Common myeloid progenitor, CD34-positive (primary cell): ENCODE results near the gene NKD2.

Source experiments
- CTCF ChIA-PET: fragments of 350-600 bp; sonication (Branson Sonifier 250); formaldehyde crosslinking; loops from one replicate; lab custom pipeline; 2021; ENCODE audit warnings: antibody characterized with exemption; lab: Charles Lee
- POLR2A ChIA-PET: fragments of 350-600 bp; sonication (Branson Sonifier 250); formaldehyde crosslinking; loops from one replicate; lab custom pipeline; 2021; ENCODE audit warnings: antibody characterized with exemption; lab: Charles Lee
- DNase-seq, 3 donors: peaks; one replicate each; pipeline versions ENCODE4 v3.0.0 to v3.0.0-alpha.2; 2013
- H3K27ac ChIP-seq, 2 experiments: 1 replicate in 1 of 2; 2 replicates in 1 of 2; pipeline ENCODE4 v1.7.0; 2013; ENCODE audit warnings: inconsistent platforms in 2 of 2, low read length in 2 of 2, mild to moderate bottlenecking in 2 of 2, low read depth in 1 of 2, moderate library complexity in 1 of 2; ENCODE audit not compliant: severe bottlenecking in 2 of 2, insufficient read depth in 1 of 2, poor library complexity in 1 of 2
- H3K27me3 ChIP-seq, 5 experiments: replicated peaks in 2 of 5; 1 replicate in 3 of 5; 2 replicates in 2 of 5; pipeline versions ENCODE4 v1.6.1 to v1.7.0; 2013; ENCODE audit warnings: low read length in 4 of 5, mild to moderate bottlenecking in 2 of 5, moderate library complexity in 2 of 5, inconsistent platforms in 1 of 5; ENCODE audit not compliant: insufficient read depth in 5 of 5, control insufficient read depth in 4 of 5
- H3K36me3 ChIP-seq, 4 experiments: 1 replicate in 2 of 4; 2 replicates in 2 of 4; pipeline versions ENCODE4 v1.6.1 to v1.7.0; 2013; ENCODE audit warnings: low read length in 3 of 4, control low read depth in 1 of 4, mild to moderate bottlenecking in 1 of 4; ENCODE audit not compliant: control insufficient read depth in 4 of 4, insufficient read depth in 4 of 4
- H3K4me1 ChIP-seq, 4 experiments: 1 replicate in 3 of 4; 2 replicates in 1 of 4; pipeline versions ENCODE4 v1.6.1 to v1.7.1; 2013; ENCODE audit warnings: low read length in 3 of 4, mild to moderate bottlenecking in 3 of 4, control low read depth in 1 of 4, inconsistent platforms in 1 of 4, moderate library complexity in 1 of 4; ENCODE audit not compliant: control insufficient read depth in 4 of 4, insufficient read depth in 4 of 4; ENCODE audit errors: control extremely low read depth in 1 of 4
- H3K4me3 ChIP-seq, 7 experiments: 1 replicate in 4 of 7; 2 replicates in 3 of 7; pipeline versions ENCODE4 v1.5.1 to v1.7.0; 2013; ENCODE audit warnings: mild to moderate bottlenecking in 7 of 7, low read length in 6 of 7, moderate library complexity in 6 of 7, inconsistent platforms in 2 of 7, low read depth in 2 of 7, control low read depth in 1 of 7; ENCODE audit not compliant: insufficient read depth in 4 of 7, control insufficient read depth in 1 of 7; ENCODE audit errors: extremely low read depth in 1 of 7
- H3K9me3 ChIP-seq, 5 experiments: 1 replicate in 4 of 5; 2 replicates in 1 of 5; pipeline versions ENCODE4 v1.6.1 to v1.7.1; 2013; ENCODE audit warnings: low read length in 4 of 5, mild to moderate bottlenecking in 2 of 5, inconsistent platforms in 1 of 5, low read depth in 1 of 5, moderate library complexity in 1 of 5; ENCODE audit not compliant: control insufficient read depth in 4 of 5, insufficient read depth in 2 of 5; ENCODE audit errors: control extremely low read depth in 1 of 5
- WGBS: methylation state at CpG from one replicate; pipeline ENCODE4 v1.1.5; 2013; ENCODE audit not compliant: insufficient coverage; 5-methylcytosine and 5-hydroxymethylcytosine counted together

Gene NKD2

GRCh38 chr5:1083823-1084605 lies 75.4 kb downstream of the NKD2 start:
- H3K9me3 ChIP-seq: no peaks in the 10 kb centered on the region
- H3K27ac ChIP-seq: no peak overlapping the region
- H3K4me1 ChIP-seq: no peaks in the 10 kb centered on the region
- ChIA-PET CTCF (interaction anchor here (0.9 to 1.2 kb wide), 2 partner anchors 16 to 57 kb away, joined by 3 to 4 read pairs; no protein-coding TSS in a partner anchor), POLR2A (interaction anchor here (0.8 kb wide), 1 partner anchor 153 kb away, joined by 3 read pairs; no protein-coding TSS in a partner anchor)
- no peaks in the 10 kb centered on the region for H3K27me3 ChIP-seq
- peaks cover 0 to 84% (median 56%) of the 10 kb centered on the region in 4 experiments for H3K36me3 ChIP-seq
- no peak for DNase-seq
- WGBS: 96% methylated on average over 57 of the region's 57 CpGs
- no peak overlapping the region for H3K4me3 ChIP-seq

DNA sequence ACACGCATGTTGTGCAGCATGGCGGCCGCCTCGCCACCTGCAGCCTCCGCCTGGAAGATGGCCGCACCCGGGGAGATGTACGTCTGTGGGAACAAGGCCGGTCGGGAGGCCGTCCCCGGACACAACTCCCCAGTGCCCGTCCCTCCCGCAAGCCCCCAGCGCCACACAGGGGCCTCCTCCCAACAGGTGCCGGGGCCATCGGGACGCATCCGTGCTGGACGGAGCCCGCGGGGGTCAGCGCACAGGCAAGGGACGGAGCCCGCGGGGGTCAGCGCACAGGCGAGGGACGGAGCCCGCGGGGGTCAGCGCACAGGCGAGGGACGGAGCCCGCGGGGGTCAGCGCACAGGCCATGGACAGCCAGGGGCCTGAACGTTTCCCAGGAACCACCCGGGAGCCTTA lies 76.8 kb downstream of the NKD2 start:
- DNase-seq: no peak
- Histone ChIP-seq H3K27me3 (no peaks in the 10 kb centered on the region), H3K4me3 (no peak overlapping the region), H3K27ac (no peak overlapping the region), H3K4me1 (no peaks in the 10 kb centered on the region), H3K36me3 (peaks cover 0 to 87% (median 56%) of the 10 kb centered on the region in 4 experiments), H3K9me3 (no peaks in the 10 kb centered on the region)
- POLR2A ChIA-PET: no interaction called here
- CTCF ChIA-PET: no interaction called here
- 97% methylated on average over 33 of the region's 39 CpGs for WGBS

DNA sequence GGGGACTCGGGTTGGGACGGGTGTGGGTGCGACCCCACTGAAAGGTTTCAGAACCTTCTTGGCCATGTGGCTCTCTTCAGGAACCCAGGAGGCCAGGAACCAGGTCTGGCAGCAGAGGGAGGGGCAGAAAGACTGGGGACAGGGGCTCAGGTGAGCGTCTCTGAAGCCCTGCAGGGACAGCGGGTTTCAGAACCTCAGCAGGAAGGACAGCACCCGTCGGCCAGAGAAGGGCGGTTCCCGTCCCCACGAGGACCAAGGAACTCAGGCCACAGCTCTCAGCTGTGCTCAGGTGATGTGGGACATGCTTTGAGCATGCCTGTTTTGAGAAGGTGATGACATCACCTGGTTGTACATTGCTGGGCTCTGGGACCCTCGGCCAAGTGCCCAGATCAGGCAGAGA lies 77.5 kb downstream of the NKD2 start:
- ChIA-PET POLR2A (no interaction called here), CTCF (no interaction called here)
- H3K36me3 ChIP-seq: peaks cover 0 to 87% (median 58%) of the 10 kb centered on the region in 4 experiments
- no peak overlapping the region for H3K27ac ChIP-seq
- H3K4me3 ChIP-seq: no peak overlapping the region
- WGBS: 95% methylated on average over 11 of the region's 11 CpGs
- no peak for DNase-seq
- no peaks in the 10 kb centered on the region for H3K27me3 ChIP-seq
- H3K9me3 ChIP-seq: no peaks in the 10 kb centered on the region
- no peaks in the 10 kb centered on the region for H3K4me1 ChIP-seq

DNA sequence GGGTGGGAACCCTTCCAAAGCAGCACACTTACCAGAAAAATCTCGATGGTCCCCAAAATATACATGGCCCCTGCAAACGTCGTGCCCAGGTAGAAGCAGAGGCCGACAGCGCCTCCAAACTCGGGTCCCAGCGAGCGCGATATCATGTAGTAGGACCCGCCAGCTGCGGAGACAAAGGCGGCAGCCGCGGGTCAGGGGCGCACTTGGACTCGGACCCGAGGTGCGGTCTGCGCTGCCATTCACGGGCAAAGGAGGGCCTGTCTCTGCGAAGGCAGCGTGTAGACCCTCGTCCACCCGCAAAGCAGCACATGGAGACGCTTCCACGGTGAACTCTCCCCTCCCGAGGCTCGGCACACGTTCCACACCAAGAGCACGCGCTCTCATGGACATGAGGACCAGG lies 78.3 kb downstream of the NKD2 start:
- no peak overlapping the region for H3K27ac ChIP-seq
- H3K4me3 ChIP-seq: no peak overlapping the region
- no peaks in the 10 kb centered on the region for H3K27me3 ChIP-seq
- no peaks in the 10 kb centered on the region for H3K9me3 ChIP-seq
- peaks cover 3 to 87% (median 58%) of the 10 kb centered on the region in 4 experiments for H3K36me3 ChIP-seq
- no peaks in the 10 kb centered on the region for H3K4me1 ChIP-seq
- ChIA-PET POLR2A (no interaction called here), CTCF (no interaction called here)
- 96% methylated on average over 30 of the region's 31 CpGs for WGBS
- no peak for DNase-seq

GRCh38 chr5:1087428-1087827 lies 78.8 kb downstream of the NKD2 start:
- WGBS: over 99% methylated on average over 17 of the region's 25 CpGs
- Histone ChIP-seq H3K9me3 (no peaks in the 10 kb centered on the region), H3K4me3 (no peak overlapping the region), H3K36me3 (peaks cover 3 to 92% (median 62%) of the 10 kb centered on the region in 4 experiments), H3K27me3 (no peaks in the 10 kb centered on the region), H3K4me1 (no peaks in the 10 kb centered on the region), H3K27ac (no peak overlapping the region)
- DNase-seq: no peak
- ChIA-PET POLR2A (no interaction called here), CTCF (no interaction called here)

DNA sequence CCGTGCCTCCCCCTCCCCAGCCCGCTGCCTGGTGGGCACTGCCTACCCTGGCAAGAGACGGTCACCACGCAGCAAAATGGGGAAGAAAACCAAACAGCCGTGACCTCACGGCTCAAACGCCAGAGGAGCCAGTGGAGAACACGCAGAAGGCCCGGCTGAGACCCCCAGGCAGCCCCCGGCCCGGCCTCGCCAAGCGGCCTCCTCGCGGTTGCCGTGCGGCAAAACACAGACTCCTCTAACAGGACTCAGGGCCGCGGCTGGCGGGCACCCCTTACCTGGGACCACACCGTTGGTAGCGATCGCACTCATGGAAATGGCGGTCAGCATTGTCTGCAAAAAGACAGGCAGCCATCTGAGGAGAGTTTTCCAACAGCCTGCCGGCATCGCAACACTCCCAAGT lies 79.4 kb downstream of the NKD2 start:
- DNase-seq: no peak
- WGBS: 97% methylated on average over 25 of the region's 26 CpGs
- peaks cover 3 to 98% (median 65%) of the 10 kb centered on the region in 4 experiments for H3K36me3 ChIP-seq

More for the DNA sequence above, 79.4 kb downstream of the NKD2 start:
- CTCF ChIA-PET: no interaction called here
- POLR2A ChIA-PET: no interaction called here
- Histone ChIP-seq H3K27ac (no peak overlapping the region), H3K9me3 (no peaks in the 10 kb centered on the region), H3K4me1 (no peaks in the 10 kb centered on the region), H3K4me3 (no peak overlapping the region), H3K27me3 (no peaks in the 10 kb centered on the region)
